BLaER1 (cell line): ENCODE data around the gene GNAO1.
A peak's percentile ranks its signal among the peaks of the same experiment; 100 is the strongest.

ENCODE experiments used
- H3K27ac ChIP-seq: shearing (Covaris generic); formaldehyde crosslinking; 2 replicates; pipeline ENCODE4 v1.8.1; 2022
- H3K27me3 ChIP-seq: shearing (Covaris generic); formaldehyde crosslinking; 2 replicates; pipeline ENCODE4 v1.8.1; 2022
- H3K36me3 ChIP-seq: shearing (Covaris generic); formaldehyde crosslinking; 2 replicates; pipeline ENCODE4 v1.8.1; 2022
- H3K4me1 ChIP-seq: shearing (Covaris generic); formaldehyde crosslinking; 2 replicates; pipeline ENCODE4 v1.8.1; 2022
- H3K4me2 ChIP-seq: shearing (Covaris generic); formaldehyde crosslinking; 2 replicates; pipeline ENCODE4 v1.8.1; 2022
- H3K4me3 ChIP-seq: shearing (Covaris generic); formaldehyde crosslinking; 2 replicates; pipeline ENCODE4 v1.8.1; 2022
- H3K9ac ChIP-seq: shearing (Covaris generic); formaldehyde crosslinking; 2 replicates; pipeline ENCODE4 v1.8.1; 2022
- H3K9me3 ChIP-seq: shearing (Covaris generic); formaldehyde crosslinking; 2 replicates; pipeline ENCODE4 v1.8.1; 2022
- H4K20me1 ChIP-seq: shearing (Covaris generic); formaldehyde crosslinking; 2 replicates; pipeline ENCODE4 v1.8.1; 2022
- Cebpa-rat ChIP-seq: shearing (Covaris generic); IDR thresholded peaks from 2 replicates; pipeline ENCODE4 v1.8.1; 2022

Gene GNAO1

GRCh38 chr16:56197192-56197992 is 6.1 kb downstream of the GNAO1 start:
- Histone ChIP-seq H3K9ac (no peak overlapping the region), H3K36me3 (no peaks in the 10 kb centered on the region)
- no peak for TF ChIP-seq Cebpa-rat

DNA sequence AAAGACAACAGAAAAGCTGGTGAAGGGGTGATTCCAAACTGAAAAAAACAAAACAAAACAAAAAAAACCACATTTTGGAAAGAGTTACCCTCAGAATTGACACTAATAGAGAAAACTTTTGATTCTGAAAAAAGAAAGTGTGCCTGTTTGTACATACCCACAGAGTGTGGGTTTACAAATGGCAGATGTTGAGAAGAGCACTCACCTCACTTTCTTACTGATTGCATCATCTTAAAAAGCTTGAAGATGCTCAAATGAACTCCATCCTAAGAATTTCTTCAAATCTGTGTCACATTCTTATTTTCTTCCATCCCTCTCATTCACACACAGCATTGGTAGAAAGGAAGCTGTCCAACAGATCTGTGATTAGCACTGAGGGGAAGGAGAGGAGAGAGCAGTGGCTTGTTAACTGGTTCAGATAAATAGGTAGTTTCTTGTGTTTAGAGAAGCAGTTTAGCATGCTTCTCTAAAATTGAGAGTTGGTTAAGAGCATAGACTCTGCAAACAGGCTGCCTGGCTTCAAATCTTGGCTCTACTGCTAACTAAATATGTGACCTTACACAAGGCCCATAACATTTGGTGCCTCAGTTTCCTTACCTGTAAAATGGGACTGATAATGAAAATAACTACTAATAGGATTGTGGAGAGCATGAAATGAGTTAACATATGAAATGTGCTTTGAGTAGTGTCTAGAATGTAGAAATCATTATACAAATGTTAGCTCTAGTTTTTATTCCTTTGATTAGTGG is 6.9 kb downstream of the GNAO1 start:
- peaks cover 42% of the 10 kb centered on the region for H3K4me1 ChIP-seq
- H3K27ac ChIP-seq: no peak overlapping the region
- H4K20me1 ChIP-seq: peaks cover 21% of the 10 kb centered on the region; the same call in 1 of the 2 replicates
- no peak overlapping the region for H3K9ac ChIP-seq
- TF ChIP-seq Cebpa-rat: peak; percentile 55; the same call in 1 of the 2 replicates
- no peak overlapping the region for H3K4me2 ChIP-seq
- peaks cover 28% of the 10 kb centered on the region for H3K27me3 ChIP-seq
- H3K9me3 ChIP-seq: no peaks in the 10 kb centered on the region
- H3K36me3 ChIP-seq: no peaks in the 10 kb centered on the region
- no peak overlapping the region for H3K4me3 ChIP-seq

More at GRCh38 chr16:56197192-56197992, 6.1 kb downstream of the GNAO1 start:
- H3K4me3 ChIP-seq: no peak overlapping the region
- peaks cover 27% of the 10 kb centered on the region; the same call in 1 of the 2 replicates for H4K20me1 ChIP-seq
- H3K4me1 ChIP-seq: peaks cover 35% of the 10 kb centered on the region
- no peak overlapping the region for H3K27ac ChIP-seq
- no peaks in the 10 kb centered on the region for H3K9me3 ChIP-seq
- H3K27me3 ChIP-seq: peaks cover 36% of the 10 kb centered on the region
- H3K4me2 ChIP-seq: no peak overlapping the region

DNA sequence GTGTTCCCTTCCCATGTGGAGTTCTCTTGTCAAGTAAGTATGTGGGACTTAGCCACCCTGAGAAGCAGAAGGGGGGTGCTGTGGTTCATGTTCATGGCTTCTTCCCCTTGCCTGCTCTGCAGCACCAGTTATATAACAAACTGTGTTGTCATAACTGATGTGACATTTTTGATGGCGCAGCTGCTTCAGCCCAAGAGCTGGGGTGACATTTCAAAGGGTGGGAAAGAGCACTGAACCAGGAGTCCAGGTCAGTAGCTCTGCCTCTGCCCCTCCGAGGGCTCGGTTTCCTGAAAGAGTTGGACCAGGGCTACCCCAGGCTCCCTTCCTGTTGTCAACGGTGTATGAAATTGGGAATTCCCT is 7.4 kb downstream of the GNAO1 start:
- Histone ChIP-seq H3K27me3 (peaks cover 23% of the 10 kb centered on the region), H3K4me3 (no peak overlapping the region), H3K27ac (no peak overlapping the region), H3K4me1 (peaks cover 41% of the 10 kb centered on the region), H3K4me2 (0 out of 2 replicates have a peak overlapping the region, but pooled peaks have one; percentile 15), H3K36me3 (no peaks in the 10 kb centered on the region), H4K20me1 (peaks cover 16% of the 10 kb centered on the region; the same call in 1 of the 2 replicates), H3K9ac (no peak overlapping the region), H3K9me3 (no peaks in the 10 kb centered on the region)
- TF ChIP-seq Cebpa-rat: no peak

DNA sequence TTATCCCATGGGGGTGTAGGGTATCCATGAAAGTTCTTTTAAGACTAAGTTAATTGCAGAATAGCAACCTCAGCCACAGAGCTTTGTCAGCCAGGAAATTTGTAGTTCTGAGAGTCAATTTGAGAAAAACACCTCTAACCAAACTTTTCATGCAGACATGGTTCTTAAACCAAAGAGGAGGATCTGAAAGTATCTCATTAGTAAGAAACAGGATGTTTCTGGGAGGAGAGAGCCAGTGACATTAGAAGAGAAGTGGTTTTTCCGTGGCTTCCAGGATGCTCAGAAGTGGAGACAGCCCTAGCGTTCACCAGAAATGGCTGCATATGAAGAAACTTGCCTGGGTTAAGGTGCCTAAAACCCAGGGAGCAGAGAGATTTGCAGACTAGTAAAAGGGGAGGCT is 7.9 kb downstream of the GNAO1 start:
- Histone ChIP-seq H3K4me3 (no peak overlapping the region), H3K4me2 (peak overlapping the region; percentile 15), H3K4me1 (peaks cover 36% of the 10 kb centered on the region), H3K9me3 (no peaks in the 10 kb centered on the region), H3K36me3 (no peaks in the 10 kb centered on the region), H4K20me1 (peaks cover 11% of the 10 kb centered on the region; the same call in 1 of the 2 replicates), H3K27ac (no peak overlapping the region), H3K9ac (no peak overlapping the region), H3K27me3 (peaks cover 19% of the 10 kb centered on the region)
- TF ChIP-seq Cebpa-rat: no peak

DNA sequence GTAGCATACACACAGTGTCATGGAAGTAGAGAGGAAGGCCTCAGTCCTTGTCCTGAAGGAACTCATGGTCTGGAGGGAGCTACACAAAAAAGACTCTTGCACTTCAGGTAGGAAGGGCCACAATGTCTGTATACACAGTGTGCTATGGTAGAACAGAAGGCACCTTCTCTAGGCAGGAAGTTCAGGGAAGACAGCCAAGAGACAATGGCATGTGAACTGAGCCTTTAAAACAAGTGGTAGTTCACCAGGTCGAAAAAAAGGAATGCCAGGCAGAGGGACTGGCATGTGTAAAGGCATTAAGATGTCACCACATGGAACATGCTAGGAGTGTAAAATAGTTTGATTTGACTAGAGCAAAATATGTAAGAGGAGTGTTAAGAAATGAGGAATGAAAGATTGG is 9.7 kb downstream of the GNAO1 start:
- Histone ChIP-seq H3K4me1 (peaks cover 31% of the 10 kb centered on the region), H3K36me3 (no peaks in the 10 kb centered on the region), H3K9ac (no peak overlapping the region), H3K9me3 (no peaks in the 10 kb centered on the region), H3K27ac (no peak overlapping the region), H3K4me2 (no peak overlapping the region), H4K20me1 (no peaks in the 10 kb centered on the region), H3K4me3 (no peak overlapping the region), H3K27me3 (no peaks in the 10 kb centered on the region; the same call in 1 of the 2 replicates)
- no peak for TF ChIP-seq Cebpa-rat

GRCh38 chr16:56202036-56202435 is 10.7 kb downstream of the GNAO1 start:
- Histone ChIP-seq H3K9ac (no peak overlapping the region), H3K4me3 (no peak overlapping the region), H4K20me1 (no peaks in the 10 kb centered on the region), H3K4me2 (peak overlapping the region; percentile 49), H3K9me3 (no peaks in the 10 kb centered on the region), H3K27me3 (no peaks in the 10 kb centered on the region), H3K27ac (no peak overlapping the region), H3K4me1 (peaks cover 31% of the 10 kb centered on the region), H3K36me3 (no peaks in the 10 kb centered on the region)
- no peak for TF ChIP-seq Cebpa-rat

DNA sequence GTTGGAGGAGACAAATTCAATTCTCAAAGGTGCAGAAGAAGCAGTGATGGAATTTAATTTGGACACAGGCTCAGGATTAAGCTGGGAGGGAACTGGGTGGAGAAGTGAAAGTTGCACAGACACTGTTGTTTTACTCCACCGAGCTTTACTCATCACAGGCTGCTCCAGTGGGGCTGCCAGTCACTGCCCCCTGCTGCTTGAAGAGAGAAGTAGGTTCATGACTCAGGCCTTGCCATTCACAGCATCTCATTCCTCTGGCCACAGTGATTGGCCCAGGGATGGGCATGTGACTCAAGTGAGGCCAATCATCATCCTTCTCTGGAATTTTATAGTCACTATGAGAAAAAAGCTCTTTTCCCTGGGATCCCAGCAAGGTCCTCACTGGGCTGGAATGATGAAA is 11.8 kb downstream of the GNAO1 start:
- Histone ChIP-seq H3K27ac (no peak overlapping the region), H3K36me3 (no peaks in the 10 kb centered on the region), H3K4me3 (no peak overlapping the region), H3K4me1 (peaks cover 31% of the 10 kb centered on the region), H3K27me3 (no peaks in the 10 kb centered on the region), H3K9me3 (no peaks in the 10 kb centered on the region), H3K9ac (no peak overlapping the region), H4K20me1 (no peaks in the 10 kb centered on the region), H3K4me2 (peak overlapping the region; percentile 49; the same call in 1 of the 2 replicates)
- TF ChIP-seq Cebpa-rat: no peak

DNA sequence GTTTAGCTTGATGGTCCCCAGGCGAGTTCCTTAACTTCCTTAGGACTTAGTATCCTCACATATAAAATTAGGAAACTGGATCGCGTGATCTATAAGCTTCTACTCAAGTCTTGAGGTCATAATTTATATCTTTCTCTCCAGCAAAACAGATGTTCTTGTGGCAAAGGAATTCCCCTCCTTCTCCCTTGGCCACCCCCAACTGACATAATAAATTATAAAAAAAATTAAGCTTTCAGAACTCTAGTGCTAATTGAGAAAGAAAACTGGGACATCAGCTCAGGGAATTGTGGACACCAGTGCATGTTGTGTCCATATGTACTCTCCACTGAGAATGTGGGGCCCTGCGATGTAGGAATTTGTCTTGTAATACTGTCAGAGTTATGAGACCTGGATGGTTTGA is 13.5 kb downstream of the GNAO1 start:
- Histone ChIP-seq H3K4me3 (no peak overlapping the region), H3K4me1 (peaks cover 20% of the 10 kb centered on the region), H3K36me3 (no peaks in the 10 kb centered on the region), H4K20me1 (no peaks in the 10 kb centered on the region), H3K27ac (no peak overlapping the region), H3K9ac (no peak overlapping the region), H3K4me2 (no peak overlapping the region), H3K9me3 (no peaks in the 10 kb centered on the region), H3K27me3 (no peaks in the 10 kb centered on the region)
- TF ChIP-seq Cebpa-rat: no peak

DNA sequence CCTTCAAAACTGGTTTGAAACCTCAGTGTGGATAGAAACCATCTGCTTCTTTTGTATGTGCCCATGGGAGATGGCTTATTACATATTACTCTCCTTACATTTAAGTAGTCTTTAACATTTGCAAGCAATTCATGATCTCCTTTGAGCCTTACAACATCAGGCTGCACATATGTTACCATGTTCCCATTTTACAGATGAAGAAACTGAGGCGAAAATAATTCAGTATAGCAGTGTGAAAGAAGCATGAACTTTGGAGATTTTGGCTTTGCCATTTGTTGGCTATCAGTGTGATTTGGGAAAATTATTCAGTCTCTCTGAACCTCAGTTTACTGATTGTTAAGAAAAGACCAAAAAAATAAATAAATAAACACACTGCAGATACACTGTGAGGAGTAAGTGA is 15.7 kb downstream of the GNAO1 start:
- TF ChIP-seq Cebpa-rat: no peak
- Histone ChIP-seq H3K4me1 (peaks cover 11% of the 10 kb centered on the region), H3K36me3 (no peaks in the 10 kb centered on the region), H3K27me3 (no peaks in the 10 kb centered on the region), H3K4me3 (no peak overlapping the region), H4K20me1 (no peaks in the 10 kb centered on the region), H3K4me2 (no peak overlapping the region), H3K9me3 (no peaks in the 10 kb centered on the region), H3K27ac (no peak overlapping the region), H3K9ac (no peak overlapping the region)

DNA sequence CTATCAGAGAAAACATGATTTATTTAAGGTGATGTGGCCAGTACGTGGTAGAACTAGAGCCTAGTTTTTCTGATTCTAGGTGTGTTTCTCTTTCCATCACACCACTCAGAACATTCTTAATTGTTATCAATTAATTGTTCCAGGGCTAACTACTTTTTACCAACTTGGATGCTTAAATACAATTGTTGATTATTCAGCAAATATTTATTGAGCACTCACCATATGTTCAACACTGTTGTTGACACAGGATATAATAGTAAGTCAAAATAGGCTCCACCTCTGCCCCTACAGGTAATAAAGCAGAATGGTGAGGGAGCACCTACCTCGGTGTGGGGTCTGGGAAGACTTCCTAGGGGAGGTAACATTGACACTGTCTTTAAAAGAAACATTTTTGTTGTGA is 16.1 kb downstream of the GNAO1 start:
- no peak overlapping the region for H3K9ac ChIP-seq
- TF ChIP-seq Cebpa-rat: no peak
- H3K9me3 ChIP-seq: no peaks in the 10 kb centered on the region
- H4K20me1 ChIP-seq: no peaks in the 10 kb centered on the region
- no peak overlapping the region for H3K4me3 ChIP-seq
- H3K4me2 ChIP-seq: no peak overlapping the region
- H3K27me3 ChIP-seq: no peaks in the 10 kb centered on the region
- peaks cover 7% of the 10 kb centered on the region for H3K4me1 ChIP-seq
- H3K27ac ChIP-seq: no peak overlapping the region
- H3K36me3 ChIP-seq: no peaks in the 10 kb centered on the region
